Ascending aorta (tissue), 2 donors: Measurements from ENCODE around the gene STEAP1. TPM values are rescaled to one million over a fixed set of nuclear protein-coding genes. Genes with fewer than 3 reads are reported as not detected.

Experiments
- DNase-seq, 2 donors: peaks; one replicate each; pipeline ENCODE4 v3.0.0-alpha.2; 2019; ENCODE audit warnings: low spot score in 2 of 2
- H3K27ac ChIP-seq, 2 donors: fragments of 200-600 bp; sonication (generic); one replicate each; pipeline ENCODE4 v1.5.1; 2016 to 2017; ENCODE audit warnings: mild to moderate bottlenecking in 1 of 2
- H3K27me3 ChIP-seq: fragments of 200-600 bp; sonication (generic); one replicate; pipeline ENCODE4 v1.5.1; 2017
- H3K36me3 ChIP-seq, 2 donors: fragments of 200-600 bp; sonication (generic); one replicate each; pipeline ENCODE4 v1.5.1; 2016
- H3K4me1 ChIP-seq, 2 donors: fragments of 200-600 bp; sonication (generic); one replicate each; pipeline ENCODE4 v1.5.1; 2016 to 2017; ENCODE audit warnings: mild to moderate bottlenecking in 1 of 2
- H3K4me3 ChIP-seq, 2 donors: fragments of 200-600 bp; sonication (generic); one replicate each; pipeline ENCODE4 v1.5.1; 2016 to 2017; ENCODE audit warnings: mild to moderate bottlenecking in 1 of 2
- H3K9me3 ChIP-seq, 2 donors: fragments of 200-600 bp; sonication (generic); one replicate each; pipeline ENCODE4 v1.5.1; 2016
- CTCF ChIP-seq, 3 experiments: fragments of 200-600 bp in 2 of 3; fragments of 450-650 bp in 1 of 3; sonication (generic) in 2 of 3; IDR thresholded peaks; one replicate each; pipeline ENCODE4 v1.5.1; 2016 to 2019; ENCODE audit warnings: antibody characterized with exemption in 3 of 3, mild to moderate bottlenecking in 1 of 3, moderate library complexity in 1 of 3
- intact Hi-C: fragments of 100-400 bp; cut with DNase I; formaldehyde crosslinking; loops from one replicate; pipeline ENCODE4 v1.15.1; 2023
- total RNA-seq: library from RNA; depleted of rRNA; stranded (reverse); fragments of >200 nt; gene quantifications from one replicate; pipeline ENCODE4 v1.1.0, GENCODE V29; 2016

The STEAP1 gene
- total RNA-seq, 1 donor from 2014 or later, result 2.1 TPM

DNA sequence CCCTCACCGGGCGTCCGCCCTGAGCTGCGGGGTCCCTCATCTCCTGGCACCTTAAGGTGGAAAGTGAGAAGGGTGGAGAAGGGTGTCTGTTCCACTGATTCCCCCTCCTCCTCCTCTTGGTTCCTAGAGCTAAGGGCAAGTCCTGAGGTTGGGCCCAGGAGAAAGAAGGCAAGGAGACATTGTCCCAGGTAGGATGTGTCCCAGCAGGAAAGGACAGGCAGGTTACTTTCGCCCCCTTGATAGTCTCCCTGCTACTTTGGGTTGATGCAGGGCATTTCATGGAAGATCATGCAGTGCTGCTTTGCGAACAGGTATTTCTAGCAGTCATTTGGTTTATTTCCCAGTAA, 57.9 kb downstream of the STEAP1 start:
- peak overlapping the region; percentile 81 to 84 for H3K27ac ChIP-seq
- H3K4me3 ChIP-seq, result peak overlapping the region; percentile 75 to 89
- TF ChIP-seq CTCF (IDR thresholded peaks at IDR 0.05), result no peak
- no peaks in the 10 kb centered on the region for H3K27me3 ChIP-seq
- H3K9me3 ChIP-seq, result no peaks in the 10 kb centered on the region
- intact Hi-C loops, result loop anchor here (5.0 kb wide), 1 partner anchor 135 kb away; the partner anchor contains the start of gene GTPBP10
- no peaks in the 10 kb centered on the region for H3K36me3 ChIP-seq
- no peaks in the 10 kb centered on the region for H3K4me1 ChIP-seq
- DNase-seq, result no peak

GRCh38 chr7:90213521-90213920, 59.3 kb downstream of the STEAP1 start:
- no peak overlapping the region for H3K4me3 ChIP-seq
- intact Hi-C loops, result loop anchor here (5.0 kb wide), 1 partner anchor 134 kb away; the partner anchor contains the start of gene GTPBP10
- H3K36me3 ChIP-seq, result no peaks in the 10 kb centered on the region
- H3K9me3 ChIP-seq, result no peaks in the 10 kb centered on the region
- H3K4me1 ChIP-seq, result no peaks in the 10 kb centered on the region
- DNase-seq, result no peak
- no peak overlapping the region for H3K27ac ChIP-seq
- H3K27me3 ChIP-seq, result no peaks in the 10 kb centered on the region
- TF ChIP-seq CTCF (IDR thresholded peaks at IDR 0.05), result no peak

Other genes starting within 250 kb of the STEAP1 start
- gene STEAP2, start 57.3 kb downstream of the STEAP1 start, total RNA-seq, result 18.7 TPM
- 0.85 TPM for gene CFAP69, start 90.7 kb downstream of the STEAP1 start, total RNA-seq
- not detected for gene FAM237B, start 166.8 kb downstream of the STEAP1 start, total RNA-seq
- 4.5 TPM for gene GTPBP10, start 192.2 kb downstream of the STEAP1 start, total RNA-seq
- gene CLDN12, start 249.0 kb downstream of the STEAP1 start, total RNA-seq, result 55.3 TPM